Stimulated activated naive CD4-positive, alpha-beta T cell treated with Interleukin-2 at 50 U/mL for 16 hours (primary cell): ENCODE results near the gene TRNP1.

Source experiments
- DNase-seq: peaks from one replicate; lab custom pipeline; 2025; lab: John Stamatoyannopoulos, UW

The TRNP1 gene

GRCh38 chr1:27001570-27002360 is 8.3 kb downstream of the TRNP1 start:
- no peak for DNase-seq

- no peak for DNase-seq
Measured at GRCh38 chr1:27003745-27004470, 10.4 kb downstream of the TRNP1 start.

- DNase-seq: no peak
Measured at GRCh38 chr1:27004471-27005165, 11.1 kb downstream of the TRNP1 start.

- no peak for DNase-seq
Measured at GRCh38 chr1:27005166-27005530, 11.7 kb downstream of the TRNP1 start.

GRCh38 chr1:27005648-27006496 is 12.4 kb downstream of the TRNP1 start:
- DNase-seq: no peak

- no peak for DNase-seq
Measured at GRCh38 chr1:27006683-27007082, 13.2 kb downstream of the TRNP1 start.

GRCh38 chr1:27007909-27008582 is 14.6 kb downstream of the TRNP1 start:
- DNase-seq: no peak

GRCh38 chr1:27009601-27010197 is 16.2 kb downstream of the TRNP1 start:
- no peak for DNase-seq

GRCh38 chr1:27010226-27010994 is 16.9 kb downstream of the TRNP1 start:
- no peak for DNase-seq

- DNase-seq: no peak
Measured at GRCh38 chr1:27011058-27011764, 17.7 kb downstream of the TRNP1 start.

GRCh38 chr1:27011976-27012563 is 18.6 kb downstream of the TRNP1 start:
- DNase-seq: no peak

- no peak for DNase-seq
Measured at GRCh38 chr1:27015260-27015659, 21.8 kb downstream of the TRNP1 start.

- DNase-seq: no peak
Measured at GRCh38 chr1:27016376-27016775, 22.9 kb downstream of the TRNP1 start.

- no peak for DNase-seq
Measured at GRCh38 chr1:27017207-27017606, 23.7 kb downstream of the TRNP1 start.

- DNase-seq: no peak
Measured at GRCh38 chr1:27018316-27018715, 24.8 kb downstream of the TRNP1 start.

- DNase-seq: no peak
Measured at GRCh38 chr1:27021354-27022031, 28.0 kb downstream of the TRNP1 start.

- DNase-seq: no peak
Measured at GRCh38 chr1:27025718-27026117, 32.2 kb downstream of the TRNP1 start.
